H1 (cell line): ENCODE results near the gene FES. TPM values are rescaled to one million over a fixed set of nuclear protein-coding genes. Genes with fewer than 3 reads are reported as not detected.

ENCODE experiments used
- CREB1 ChIP-seq: IDR thresholded peaks from 2 replicates; pipeline ENCODE4 v1.6.1; 2012; ENCODE audit warnings: inconsistent platforms
- EP300 ChIP-seq, 2 experiments: IDR thresholded peaks; 1 replicate in 1 of 2; 2 replicates in 1 of 2; pipeline ENCODE4 v1.6.1; 2011 to 2012; ENCODE audit warnings: low read depth in 2 of 2, low read length in 2 of 2, mild to moderate bottlenecking in 2 of 2, borderline replicate concordance in 1 of 2, inconsistent platforms in 1 of 2, moderate library complexity in 1 of 2
- GTF2F1 ChIP-seq: IDR thresholded peaks from 2 replicates; pipeline ENCODE4 v1.6.1; 2012; ENCODE audit warnings: low read depth, low read length, improper control_type of control experiment, borderline replicate concordance
- HDAC2 ChIP-seq, 2 experiments: fragments of 300-600 bp in 1 of 2; sonication (generic) in 1 of 2; IDR thresholded peaks; 2 replicates each; pipeline ENCODE4 v1.6.1; 2011 to 2012; ENCODE audit warnings: low read depth in 2 of 2, low read length in 2 of 2, mild to moderate bottlenecking in 2 of 2, moderate library complexity in 2 of 2, borderline replicate concordance in 1 of 2, inconsistent platforms in 1 of 2
- HDAC6 ChIP-seq: IDR thresholded peaks from one replicate; pipeline ENCODE4 v1.7.1; 2012; ENCODE audit warnings: low read depth, mild to moderate bottlenecking, inconsistent platforms, low read length, moderate library complexity
- KDM4A ChIP-seq: IDR thresholded peaks from one replicate; pipeline ENCODE4 v1.7.1; 2012; ENCODE audit warnings: low read depth, mild to moderate bottlenecking, moderate library complexity, low read length, inconsistent platforms; ENCODE audit not compliant: severe bottlenecking
- KDM5A ChIP-seq: fragments of 200-600 bp; IDR thresholded peaks from 2 replicates; pipeline ENCODE4 v1.7.1; 2012; ENCODE audit warnings: mild to moderate bottlenecking, low read length, inconsistent platforms, mixed read lengths
- POLR2A ChIP-seq, 2 experiments: IDR thresholded peaks; 1 replicate in 1 of 2; 2 replicates in 1 of 2; pipeline ENCODE4 v1.6.1; 2011; ENCODE audit warnings: low read depth in 2 of 2, low read length in 2 of 2, mild to moderate bottlenecking in 2 of 2; ENCODE audit errors: control extremely low read depth in 1 of 2
- POLR2AphosphoS5 ChIP-seq: IDR thresholded peaks from 2 replicates; pipeline ENCODE4 v1.6.1; 2011; ENCODE audit warnings: low read depth, low read length
- RAD21 ChIP-seq, 2 experiments: IDR thresholded peaks in 1 of 2; conservative IDR thresholded peaks in 1 of 2; 2 replicates each; pipeline ENCODE4 v1.6.1; 2011; ENCODE audit warnings: low read depth in 2 of 2, low read length in 2 of 2, improper control_type of control experiment in 1 of 2, inconsistent platforms in 1 of 2, mild to moderate bottlenecking in 1 of 2, moderate library complexity in 1 of 2
- RFX5 ChIP-seq: IDR thresholded peaks from 2 replicates; pipeline ENCODE4 v1.6.1; 2011; ENCODE audit warnings: low read depth, low read length, improper control_type of control experiment, borderline replicate concordance
- SP1 ChIP-seq: IDR thresholded peaks from 2 replicates; pipeline ENCODE4 v1.6.1; 2011; ENCODE audit warnings: low read depth, low read length
- SRF ChIP-seq: IDR thresholded peaks from 2 replicates; pipeline ENCODE4 v1.6.1; 2011; ENCODE audit warnings: mild to moderate bottlenecking, low read depth, low read length, moderate library complexity
- YY1 ChIP-seq: IDR thresholded peaks from 2 replicates; pipeline ENCODE4 v1.6.1; 2011; ENCODE audit warnings: low read depth, mild to moderate bottlenecking, low read length
- ZNF274 ChIP-seq: IDR thresholded peaks from 2 replicates; pipeline ENCODE4 v1.7.0; 2012; ENCODE audit warnings: low read length, borderline replicate concordance; ENCODE audit errors: extremely low read depth
- polyA plus RNA-seq, 7 experiments: library from polyadenylated mRNA; depleted of rRNA in 3 of 7; stranded (reverse) in 5 of 7; unstranded in 2 of 7; fragments of >200 nt in 5 of 7; fragments of 200-250 nt in 2 of 7; gene quantifications; 1 replicate in 5 of 7; 2 replicates in 1 of 7; 4 replicates in 1 of 7; pipeline versions ENCODE4 v1.2.1 to v1.2.3, GENCODE V29; 2011 to 2013; ENCODE audit warnings: missing spikeins in 2 of 7, mixed read lengths in 2 of 7
- total RNA-seq: library from RNA; stranded (reverse); fragmentation: NEBNext Ultra II Directional; extraction: Animal tissue kit (Norgen Biotek cat#: 25700); gene quantifications from 2 replicates; pipeline ENCODE4 v1.2.1, GENCODE V29; 2021
- TF ChIP-seq, protein P1 (sequence below): IDR thresholded peaks from 2 replicates; pipeline ENCODE4 v1.6.1; 2011; ENCODE audit warnings: low read depth, mild to moderate bottlenecking, low read length; ENCODE audit not compliant: insufficient read depth
- TF ChIP-seq, protein P2 (sequence below), 3 experiments: IDR thresholded peaks; 1 replicate in 2 of 3; 2 replicates in 1 of 3; pipeline versions ENCODE4 v1.5.1 to v1.6.1; 2011; ENCODE audit warnings: low read length in 3 of 3, mild to moderate bottlenecking in 3 of 3, inconsistent platforms in 2 of 3, low read depth in 1 of 3, moderate library complexity in 1 of 3; ENCODE audit not compliant: insufficient read depth in 1 of 3; ENCODE audit errors: control extremely low read depth in 1 of 3
- TF ChIP-seq, protein P3 (sequence below): IDR thresholded peaks from 2 replicates; pipeline ENCODE4 v1.6.1; 2012; ENCODE audit warnings: low read length, inconsistent platforms

FES gene
- total and polyA plus RNA-seq, 2 of the 8 experiments (the other 6 are each of a cell fraction or from before 2014, with no cell fraction given) = 8.5 to 8.6 TPM

DNA sequence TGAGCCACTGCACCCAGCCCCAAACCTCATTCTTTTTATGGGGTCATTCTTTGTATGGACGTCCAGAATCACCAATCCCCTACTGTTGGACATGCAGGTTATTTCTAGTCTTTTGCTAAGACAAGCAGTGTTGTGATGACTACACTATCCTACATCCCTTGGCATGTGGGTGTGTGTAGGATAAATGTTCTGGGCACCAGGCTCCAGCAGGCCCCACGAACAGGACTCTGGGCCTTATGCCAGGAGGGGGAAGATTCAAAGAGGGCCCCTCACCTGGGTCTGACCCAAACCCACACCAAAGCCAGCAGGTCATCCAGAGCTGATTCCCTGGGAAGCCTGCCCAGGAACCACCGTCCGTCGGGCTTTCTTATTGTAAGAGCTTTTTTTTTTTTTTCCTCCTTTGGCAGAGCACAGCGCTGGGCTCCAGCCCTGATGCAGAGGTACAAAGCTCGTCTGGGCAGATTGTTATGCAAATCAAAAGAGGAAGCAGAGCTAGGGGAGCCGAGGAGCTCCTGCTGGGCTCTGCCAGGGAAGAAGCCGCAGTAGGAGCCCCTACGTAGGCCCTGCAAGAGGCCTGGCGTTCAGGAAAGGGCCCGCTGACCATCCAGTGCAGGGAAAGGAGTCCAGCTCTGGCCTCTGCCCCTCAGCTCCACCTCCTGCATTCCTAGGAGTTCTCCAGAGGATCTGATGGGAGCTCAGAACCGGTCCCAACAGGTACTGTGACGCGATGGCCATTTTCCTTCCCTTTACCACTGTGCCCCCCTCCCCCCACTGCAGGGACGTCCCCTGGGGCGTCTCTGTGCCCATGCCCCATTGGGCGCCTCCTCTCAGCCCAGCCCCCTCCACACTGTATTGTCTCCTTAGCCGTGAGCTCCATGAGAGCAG, 44.9 kb upstream of the FES start (continued):
- TF ChIP-seq, protein P1, sequence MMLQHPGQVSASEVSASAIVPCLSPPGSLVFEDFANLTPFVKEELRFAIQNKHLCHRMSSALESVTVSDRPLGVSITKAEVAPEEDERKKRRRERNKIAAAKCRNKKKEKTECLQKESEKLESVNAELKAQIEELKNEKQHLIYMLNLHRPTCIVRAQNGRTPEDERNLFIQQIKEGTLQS = no peak
- peak; percentile 64 for TF ChIP-seq CREB1
- TF ChIP-seq RFX5 = no peak
- no peak for TF ChIP-seq SRF
- TF ChIP-seq EP300 (IDR thresholded peaks at IDR 0.05; ENCODE audit: borderline replicate concordance in 1 of 2, low read depth in 2 of 2, low read length in 2 of 2) = no peak; a peak in 1 of 3 replicates
- peak; percentile 48 to 76; a peak in 2 of 4 replicates for TF ChIP-seq HDAC2 (IDR thresholded peaks at IDR 0.05; ENCODE audit: borderline replicate concordance in 1 of 2, low read depth in 2 of 2, low read length in 2 of 2)
- no peak for TF ChIP-seq ZNF274
- TF ChIP-seq HDAC6 = no peak
- TF ChIP-seq SP1 = peak; percentile 18; the same call in 1 of the 2 replicates
- no peak for TF ChIP-seq GTF2F1
- TF ChIP-seq, protein P2, sequence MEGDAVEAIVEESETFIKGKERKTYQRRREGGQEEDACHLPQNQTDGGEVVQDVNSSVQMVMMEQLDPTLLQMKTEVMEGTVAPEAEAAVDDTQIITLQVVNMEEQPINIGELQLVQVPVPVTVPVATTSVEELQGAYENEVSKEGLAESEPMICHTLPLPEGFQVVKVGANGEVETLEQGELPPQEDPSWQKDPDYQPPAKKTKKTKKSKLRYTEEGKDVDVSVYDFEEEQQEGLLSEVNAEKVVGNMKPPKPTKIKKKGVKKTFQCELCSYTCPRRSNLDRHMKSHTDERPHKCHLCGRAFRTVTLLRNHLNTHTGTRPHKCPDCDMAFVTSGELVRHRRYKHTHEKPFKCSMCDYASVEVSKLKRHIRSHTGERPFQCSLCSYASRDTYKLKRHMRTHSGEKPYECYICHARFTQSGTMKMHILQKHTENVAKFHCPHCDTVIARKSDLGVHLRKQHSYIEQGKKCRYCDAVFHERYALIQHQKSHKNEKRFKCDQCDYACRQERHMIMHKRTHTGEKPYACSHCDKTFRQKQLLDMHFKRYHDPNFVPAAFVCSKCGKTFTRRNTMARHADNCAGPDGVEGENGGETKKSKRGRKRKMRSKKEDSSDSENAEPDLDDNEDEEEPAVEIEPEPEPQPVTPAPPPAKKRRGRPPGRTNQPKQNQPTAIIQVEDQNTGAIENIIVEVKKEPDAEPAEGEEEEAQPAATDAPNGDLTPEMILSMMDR (IDR thresholded peaks at IDR 0.05; ENCODE audit: control extremely low read depth in 1 of 3, insufficient read depth in 1 of 3, low read depth in 1 of 3, low read length in 3 of 3) = no peak; a peak in 1 of 4 replicates
- TF ChIP-seq POLR2AphosphoS5 = no peak
- TF ChIP-seq, protein P3, sequence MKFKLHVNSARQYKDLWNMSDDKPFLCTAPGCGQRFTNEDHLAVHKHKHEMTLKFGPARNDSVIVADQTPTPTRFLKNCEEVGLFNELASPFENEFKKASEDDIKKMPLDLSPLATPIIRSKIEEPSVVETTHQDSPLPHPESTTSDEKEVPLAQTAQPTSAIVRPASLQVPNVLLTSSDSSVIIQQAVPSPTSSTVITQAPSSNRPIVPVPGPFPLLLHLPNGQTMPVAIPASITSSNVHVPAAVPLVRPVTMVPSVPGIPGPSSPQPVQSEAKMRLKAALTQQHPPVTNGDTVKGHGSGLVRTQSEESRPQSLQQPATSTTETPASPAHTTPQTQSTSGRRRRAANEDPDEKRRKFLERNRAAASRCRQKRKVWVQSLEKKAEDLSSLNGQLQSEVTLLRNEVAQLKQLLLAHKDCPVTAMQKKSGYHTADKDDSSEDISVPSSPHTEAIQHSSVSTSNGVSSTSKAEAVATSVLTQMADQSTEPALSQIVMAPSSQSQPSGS = no peak
- TF ChIP-seq KDM4A = no peak
- no peak for TF ChIP-seq KDM5A
- no peak; a peak in 1 of 4 replicates for TF ChIP-seq RAD21 (IDR thresholded peaks at IDR 0.05 in 1 of 2, conservative IDR thresholded peaks at IDR 0.05 in 1 of 2; ENCODE audit: low read depth in 2 of 2, low read length in 2 of 2)
- TF ChIP-seq YY1 = no peak
- 0 out of 3 replicates have a peak, but pooled peaks of 1 of the 2 experiments have one; percentile 34 for TF ChIP-seq POLR2A (IDR thresholded peaks at IDR 0.05; ENCODE audit: control extremely low read depth in 1 of 2, low read depth in 2 of 2, low read length in 2 of 2)
